Parathyroid adenoma (tissue), 2 donors: ENCODE measurements around the gene TMEM44.

ENCODE experiments used
- H2AFZ ChIP-seq: fragments of 300-600 bp; sonication (generic); one replicate; pipeline ENCODE4 v1.7.0; 2017; ENCODE audit warnings: antibody characterized with exemption, mild to moderate bottlenecking
- H3K27ac ChIP-seq: fragments of 300-600 bp; sonication (generic); one replicate; pipeline ENCODE4 v1.7.0; 2017
- H3K27me3 ChIP-seq: fragments of 300-600 bp; sonication (generic); one replicate; pipeline ENCODE4 v1.7.0; 2017; ENCODE audit warnings: low read length; ENCODE audit not compliant: control insufficient read depth, insufficient read depth
- H3K36me3 ChIP-seq: fragments of 300-600 bp; sonication (generic); one replicate; pipeline ENCODE4 v1.7.0; 2017; ENCODE audit warnings: low read length; ENCODE audit not compliant: control insufficient read depth, insufficient read depth
- H3K4me1 ChIP-seq: fragments of 300-600 bp; sonication (generic); one replicate; pipeline ENCODE4 v1.7.0; 2017; ENCODE audit warnings: control low read depth
- H3K4me2 ChIP-seq: fragments of 300-600 bp; sonication (generic); one replicate; pipeline ENCODE4 v1.7.0; 2017; ENCODE audit warnings: low read length
- H3K4me3 ChIP-seq: fragments of 300-600 bp; sonication (generic); one replicate; pipeline ENCODE4 v1.7.0; 2017; ENCODE audit warnings: low read depth, low read length
- H3K79me2 ChIP-seq: fragments of 300-600 bp; sonication (generic); one replicate; pipeline ENCODE4 v1.7.0; 2017; ENCODE audit warnings: control low read depth
- H3K9ac ChIP-seq: fragments of 300-600 bp; sonication (generic); one replicate; pipeline ENCODE4 v1.7.0; 2017; ENCODE audit warnings: mild to moderate bottlenecking
- H3K9me3 ChIP-seq: fragments of 300-600 bp; sonication (generic); one replicate; pipeline ENCODE4 v1.7.0; 2017; ENCODE audit warnings: low read length; ENCODE audit not compliant: control insufficient read depth
- TF ChIP-seq, protein P1 (sequence below): fragments of 300-600 bp; sonication (generic); IDR thresholded peaks from one replicate; pipeline ENCODE4 v1.7.0; 2017; ENCODE audit warnings: antibody characterized with exemption, mild to moderate bottlenecking
- donor health status: primary hyperparathyroidism.

The TMEM44 gene

DNA sequence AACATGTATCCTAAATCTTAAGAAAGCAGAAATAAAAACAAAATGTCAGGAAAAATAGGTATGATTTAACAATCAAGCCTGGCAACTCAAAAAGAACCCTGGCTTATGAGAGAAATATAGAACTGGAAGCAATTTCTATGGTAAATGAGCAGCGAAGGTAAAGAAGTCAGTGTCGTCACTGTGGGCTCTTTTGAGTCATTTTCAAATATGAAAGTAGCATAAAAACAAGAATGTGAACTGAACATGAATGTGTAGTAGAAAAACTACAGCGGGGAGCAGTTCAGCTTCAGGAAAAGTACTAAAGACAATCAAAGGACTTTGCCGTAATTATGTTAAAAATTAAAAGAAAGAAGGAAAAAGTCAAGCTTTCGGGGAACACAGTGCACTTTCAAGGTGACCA is 21.2 kb upstream of the TMEM44 start:
- no peaks in the 10 kb centered on the region for H3K36me3 ChIP-seq
- H2AFZ ChIP-seq, result no peak overlapping the region
- H3K9ac ChIP-seq, result no peak overlapping the region
- H3K27ac ChIP-seq, result no peak overlapping the region
- no peaks in the 10 kb centered on the region for H3K9me3 ChIP-seq
- no peaks in the 10 kb centered on the region for H3K27me3 ChIP-seq
- H3K4me2 ChIP-seq, result no peak overlapping the region
- no peaks in the 10 kb centered on the region for H3K4me1 ChIP-seq
- no peaks in the 10 kb centered on the region for H3K79me2 ChIP-seq
- no peak overlapping the region for H3K4me3 ChIP-seq
- TF ChIP-seq, protein P1, sequence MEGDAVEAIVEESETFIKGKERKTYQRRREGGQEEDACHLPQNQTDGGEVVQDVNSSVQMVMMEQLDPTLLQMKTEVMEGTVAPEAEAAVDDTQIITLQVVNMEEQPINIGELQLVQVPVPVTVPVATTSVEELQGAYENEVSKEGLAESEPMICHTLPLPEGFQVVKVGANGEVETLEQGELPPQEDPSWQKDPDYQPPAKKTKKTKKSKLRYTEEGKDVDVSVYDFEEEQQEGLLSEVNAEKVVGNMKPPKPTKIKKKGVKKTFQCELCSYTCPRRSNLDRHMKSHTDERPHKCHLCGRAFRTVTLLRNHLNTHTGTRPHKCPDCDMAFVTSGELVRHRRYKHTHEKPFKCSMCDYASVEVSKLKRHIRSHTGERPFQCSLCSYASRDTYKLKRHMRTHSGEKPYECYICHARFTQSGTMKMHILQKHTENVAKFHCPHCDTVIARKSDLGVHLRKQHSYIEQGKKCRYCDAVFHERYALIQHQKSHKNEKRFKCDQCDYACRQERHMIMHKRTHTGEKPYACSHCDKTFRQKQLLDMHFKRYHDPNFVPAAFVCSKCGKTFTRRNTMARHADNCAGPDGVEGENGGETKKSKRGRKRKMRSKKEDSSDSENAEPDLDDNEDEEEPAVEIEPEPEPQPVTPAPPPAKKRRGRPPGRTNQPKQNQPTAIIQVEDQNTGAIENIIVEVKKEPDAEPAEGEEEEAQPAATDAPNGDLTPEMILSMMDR, result no peak

- no peak overlapping the region for H2AFZ ChIP-seq
- H3K27me3 ChIP-seq, result no peaks in the 10 kb centered on the region
- H3K4me1 ChIP-seq, result no peaks in the 10 kb centered on the region
- no peak overlapping the region for H3K4me3 ChIP-seq
- no peak overlapping the region for H3K9ac ChIP-seq
- H3K4me2 ChIP-seq, result no peak overlapping the region
- no peaks in the 10 kb centered on the region for H3K79me2 ChIP-seq
- no peak overlapping the region for H3K27ac ChIP-seq
- TF ChIP-seq, protein P1, result no peak
- no peaks in the 10 kb centered on the region for H3K36me3 ChIP-seq
- H3K9me3 ChIP-seq, result no peaks in the 10 kb centered on the region
These were observed 14.5 kb upstream of the TMEM44 start for GRCh38 chr3:194647747-194648146.

DNA sequence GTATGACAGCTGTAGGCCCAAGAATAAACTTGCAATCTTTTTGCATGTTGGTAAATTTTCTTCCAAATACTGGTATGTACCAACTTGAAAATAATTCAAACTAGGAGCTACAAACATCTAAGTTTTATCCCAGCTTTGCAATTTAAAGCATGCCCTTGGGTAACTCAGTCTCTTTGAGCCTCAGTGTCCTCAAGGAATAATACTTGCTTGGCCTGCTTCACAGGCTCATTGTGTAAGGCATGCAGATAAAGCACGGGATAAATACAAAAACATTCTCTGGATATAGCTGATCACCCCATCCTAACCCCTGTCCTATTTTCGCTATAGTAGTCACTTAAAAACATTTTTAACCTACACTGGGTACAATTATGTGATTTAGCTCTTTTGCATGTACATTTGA is 9.6 kb upstream of the TMEM44 start:
- H3K27ac ChIP-seq, result no peak overlapping the region
- no peak overlapping the region for H3K4me2 ChIP-seq
- no peak overlapping the region for H3K4me3 ChIP-seq
- TF ChIP-seq, protein P1, result no peak
- H3K27me3 ChIP-seq, result no peaks in the 10 kb centered on the region
- H2AFZ ChIP-seq, result no peak overlapping the region
- no peaks in the 10 kb centered on the region for H3K79me2 ChIP-seq
- no peak overlapping the region for H3K9ac ChIP-seq
- no peaks in the 10 kb centered on the region for H3K36me3 ChIP-seq
- no peaks in the 10 kb centered on the region for H3K4me1 ChIP-seq
- no peaks in the 10 kb centered on the region for H3K9me3 ChIP-seq

DNA sequence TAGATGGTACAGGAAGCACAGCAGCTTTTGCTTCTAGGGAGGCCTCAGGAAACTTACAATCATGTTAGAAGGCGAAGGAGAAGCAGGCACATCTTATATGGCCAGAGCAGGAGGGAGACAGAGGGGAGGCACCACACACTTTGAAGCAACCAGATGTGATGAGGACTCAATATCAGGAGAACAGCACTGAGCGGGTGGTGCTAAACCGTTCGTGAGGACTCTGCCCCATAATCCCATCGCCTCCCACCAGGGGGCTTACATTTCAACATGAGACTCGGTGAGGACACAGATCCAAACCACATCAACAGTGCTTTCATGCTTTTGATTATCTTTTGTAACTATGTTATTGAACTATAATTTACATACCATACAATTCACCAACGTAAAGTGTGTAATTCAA is 7.6 kb upstream of the TMEM44 start:
- Histone ChIP-seq H3K4me1 (no peaks in the 10 kb centered on the region), H3K9me3 (no peaks in the 10 kb centered on the region), H3K79me2 (no peaks in the 10 kb centered on the region), H3K27ac (peak overlapping the region; percentile 25), H3K4me3 (no peak overlapping the region), H3K27me3 (no peaks in the 10 kb centered on the region), H3K9ac (no peak overlapping the region), H3K4me2 (no peak overlapping the region), H3K36me3 (no peaks in the 10 kb centered on the region), H2AFZ (no peak overlapping the region)
- TF ChIP-seq, protein P1, result no peak

DNA sequence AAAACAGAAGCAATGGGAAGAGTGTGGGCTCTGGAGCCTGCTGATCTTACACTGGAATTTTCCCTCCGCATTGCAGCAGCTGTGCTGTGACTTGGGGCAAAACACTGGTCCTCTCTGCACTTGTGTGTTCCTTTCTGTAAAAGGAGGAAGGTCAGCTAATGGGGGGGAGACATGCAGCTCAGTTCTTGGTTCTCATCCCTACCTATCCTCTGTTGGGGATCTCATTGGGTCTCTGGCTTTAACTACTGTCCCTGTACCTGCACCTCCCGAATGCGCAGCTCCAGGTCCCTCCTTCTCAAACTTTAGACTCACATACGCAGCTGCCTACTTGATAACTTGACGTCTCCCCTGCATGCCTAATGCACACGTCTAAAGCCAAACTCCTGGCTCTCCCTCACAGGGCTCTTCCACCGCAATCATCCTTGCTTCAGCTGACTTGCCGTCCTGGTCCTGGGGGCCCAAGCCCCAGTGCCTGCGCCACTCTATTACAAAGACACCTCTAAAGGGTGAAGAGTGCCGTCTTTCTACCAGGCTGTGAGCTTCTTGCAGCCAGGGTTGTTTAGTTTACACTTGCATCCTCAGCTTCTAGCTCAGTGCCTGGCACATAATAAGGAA is 5.9 kb upstream of the TMEM44 start:
- Histone ChIP-seq H3K4me3 (no peak overlapping the region), H3K27ac (no peak overlapping the region), H3K4me2 (no peak overlapping the region), H3K27me3 (no peaks in the 10 kb centered on the region), H2AFZ (no peak overlapping the region), H3K36me3 (no peaks in the 10 kb centered on the region), H3K79me2 (no peaks in the 10 kb centered on the region), H3K4me1 (no peaks in the 10 kb centered on the region), H3K9ac (no peak overlapping the region), H3K9me3 (no peaks in the 10 kb centered on the region)
- TF ChIP-seq, protein P1, result no peak
